ENCODE results near the gene SPOCK1. TPM values are rescaled to one million over a fixed set of nuclear protein-coding genes. Genes with fewer than 3 reads are reported as not detected.

The SPOCK1 gene
- total RNA-seq, 1 experiment from 2014 or later = 10.9 TPM

DNA sequence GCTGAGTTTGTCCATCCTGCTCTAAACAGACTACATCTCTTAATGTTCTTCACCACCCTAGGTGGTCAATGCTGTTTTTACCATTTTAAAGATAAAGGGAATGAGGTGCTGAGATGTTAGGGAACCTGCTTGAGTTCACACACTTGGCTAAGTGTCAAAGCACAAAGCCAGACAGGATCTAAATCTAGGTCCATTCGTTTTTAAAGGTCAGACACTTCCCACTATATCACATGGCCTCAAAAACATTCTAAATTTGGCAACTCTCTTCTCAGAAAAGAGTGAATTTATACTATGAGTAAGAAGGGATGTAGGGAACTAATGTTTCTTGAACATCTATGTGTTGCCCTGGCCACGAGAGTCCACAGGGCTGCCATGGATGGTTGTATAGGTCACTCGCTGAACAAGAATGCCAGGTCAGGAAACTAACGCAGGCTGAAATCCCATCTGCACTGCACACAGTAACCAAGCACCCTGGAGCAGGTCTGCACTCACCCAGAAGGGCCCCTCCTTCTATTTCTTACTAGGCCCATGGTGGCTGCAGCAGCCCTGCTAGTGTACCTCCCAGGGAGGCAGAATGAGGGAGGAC lies 213.0 kb downstream of the SPOCK1 start:
- no peak overlapping the region for H2BK120ac ChIP-seq (ENCODE audit: low read depth, low read length, poor library complexity, severe bottlenecking)
- no peaks in the 10 kb centered on the region for H3K9me3 ChIP-seq (ENCODE audit: control insufficient read depth, low read depth, low read length)
- no peak overlapping the region for H4K8ac ChIP-seq (replicated peaks; ENCODE audit: insufficient read length, low read depth, low read length)
- no peak overlapping the region for H3K27ac ChIP-seq (ENCODE audit: insufficient read length, low read depth, low read length)
- no peaks in the 10 kb centered on the region for H3K79me2 ChIP-seq (ENCODE audit: insufficient read depth, low read length)
- H2BK20ac ChIP-seq (ENCODE audit: low read depth, low read length, poor library complexity, severe bottlenecking) = no peak overlapping the region
- no peak overlapping the region for H2AFZ ChIP-seq (ENCODE audit: low read length)
- H2AK5ac ChIP-seq (ENCODE audit: insufficient read length, low read length) = no peak overlapping the region
- Mint-ChIP-seq H3K9me3 (no peaks in the 10 kb centered on the region), H3K27me3 (ENCODE audit: low read depth) (peaks cover 2% of the 10 kb centered on the region; the same call in 1 of the 2 replicates), H3K27ac (no peak overlapping the region; a peak in 1 of 7 replicates), H3K4me3 (no peak overlapping the region), H3K36me3 (ENCODE audit: insufficient read depth in 1 of 3, low read depth in 3 of 3) (no peaks in the 10 kb centered on the region), H3K4me1 (peaks cover 0 to 2% of the 10 kb centered on the region in 2 experiments; a peak in 2 of 4 replicates)
- H3K79me1 ChIP-seq (ENCODE audit: insufficient read depth, low read depth, low read length, poor library complexity, severe bottlenecking) = no peaks in the 10 kb centered on the region
- H3K4me2 ChIP-seq (ENCODE audit: insufficient read depth, insufficient read length, low read length) = no peak overlapping the region
- no peaks in the 10 kb centered on the region for H3K23me2 ChIP-seq (ENCODE audit: insufficient read length, low read depth, low read length, poor library complexity, severe bottlenecking)
- no peaks in the 10 kb centered on the region for H3K4me1 ChIP-seq (ENCODE audit: insufficient read depth, low read length)
- TF ChIP-seq CTCF (conservative IDR thresholded peaks at IDR 0.05) = no peak
- no peak overlapping the region for H4K91ac ChIP-seq (ENCODE audit: insufficient read length, low read depth, low read length)
- no peak overlapping the region for H2BK15ac ChIP-seq (ENCODE audit: low read depth, low read length)
- H3T11ph ChIP-seq (ENCODE audit: low read length) = no peak overlapping the region
- no peak overlapping the region for H2BK5ac ChIP-seq (ENCODE audit: insufficient read length, low read length)
- H3K14ac ChIP-seq (ENCODE audit: insufficient read depth, low read length) = no peak overlapping the region
- no peak for DNase-seq
- H3K9ac ChIP-seq (ENCODE audit: extremely low read depth, insufficient read length, low read length) = no peak overlapping the region
- H2BK12ac ChIP-seq (ENCODE audit: insufficient read length, low read depth, low read length) = no peak overlapping the region
- H3K56ac ChIP-seq (ENCODE audit: insufficient read length, low read depth, low read length) = no peak overlapping the region
- no peak overlapping the region for H3K23ac ChIP-seq (ENCODE audit: insufficient read length, low read depth, low read length)
- no peak overlapping the region for H4K5ac ChIP-seq (ENCODE audit: insufficient read length, low read depth, low read length)
- no peaks in the 10 kb centered on the region for H4K20me1 ChIP-seq (ENCODE audit: control insufficient read depth, insufficient read depth, insufficient read length)
- H3K18ac ChIP-seq (ENCODE audit: insufficient read length, low read depth, low read length) = no peak overlapping the region
- no peaks in the 10 kb centered on the region for H3K27me3 ChIP-seq (ENCODE audit: insufficient read depth, low read length)
- no CpG with 5 or more reads among the region's 4 CpGs for WGBS (ENCODE audit: extremely low coverage, insufficient read length, low lambda C conversion rate)
- H3K4ac ChIP-seq (ENCODE audit: low read depth, low read length) = no peak overlapping the region

Data from H9 (cell line).